Measurements from ENCODE around the gene COQ8A.
"Not testable (repeated sequence)": the region's sequence is repeated elsewhere in the genome, so short reads cannot be mapped to it uniquely, and the experiment has no call there.

The COQ8A gene

GRCh38 chr1:226994586-226995364, 54.7 kb downstream of the COQ8A start:
- Histone ChIP-seq H3K27me3 (ENCODE audit: low read depth) (no peaks in the 10 kb centered on the region), H3K4me3 (no peak overlapping the region), H3K4me1 (no peaks in the 10 kb centered on the region; the same call in 1 of the 2 replicates), H3K36me3 (replicated peaks) (0 out of 2 replicates have a peak, but pooled peaks cover 4% of the 10 kb centered on the region), H3K9me3 (no peaks in the 10 kb centered on the region)
- in situ Hi-C loops (cut with MboI; ENCODE audit: low sequenced_read_pairs), result no loop called here
- DNase-seq (ENCODE audit: low spot score in 2 of 2), result no peak

- Histone ChIP-seq H3K4me1 (no peaks in the 10 kb centered on the region; the same call in 1 of the 2 replicates), H3K4me3 (no peak overlapping the region), H3K27me3 (ENCODE audit: low read depth) (no peaks in the 10 kb centered on the region), H3K36me3 (replicated peaks) (0 out of 2 replicates have a peak, but pooled peaks cover 4% of the 10 kb centered on the region), H3K9me3 (no peaks in the 10 kb centered on the region)
- no peak for DNase-seq (ENCODE audit: low spot score in 2 of 2)
- in situ Hi-C loops (cut with MboI; ENCODE audit: low sequenced_read_pairs), result no loop called here
Measured at GRCh38 chr1:226995365-226996332, 55.6 kb downstream of the COQ8A start.

GRCh38 chr1:226999579-226999978, 59.5 kb downstream of the COQ8A start:
- H3K4me3 ChIP-seq; H3K27me3 ChIP-seq (ENCODE audit: low read depth); H3K9me3 ChIP-seq; DNase-seq (ENCODE audit: low spot score in 2 of 2); in situ Hi-C loops (cut with MboI; ENCODE audit: low sequenced_read_pairs); H3K36me3 ChIP-seq (replicated peaks); H3K4me1 ChIP-seq: not testable (repeated sequence)

GRCh38 chr1:227002531-227003049, 62.5 kb downstream of the COQ8A start:
- no peak for DNase-seq (ENCODE audit: low spot score in 2 of 2)
- Histone ChIP-seq H3K36me3 (replicated peaks) (peaks cover 4% of the 10 kb centered on the region), H3K4me3 (no peak overlapping the region), H3K9me3 (no peaks in the 10 kb centered on the region), H3K4me1 (no peaks in the 10 kb centered on the region), H3K27me3 (ENCODE audit: low read depth) (no peaks in the 10 kb centered on the region)
- in situ Hi-C loops (cut with MboI; ENCODE audit: low sequenced_read_pairs), result no loop called here

- no peaks in the 10 kb centered on the region for H3K27me3 ChIP-seq (ENCODE audit: low read depth)
- H3K9me3 ChIP-seq, result no peaks in the 10 kb centered on the region
- peaks cover 4% of the 10 kb centered on the region for H3K36me3 ChIP-seq (replicated peaks)
- H3K4me3 ChIP-seq, result no peak overlapping the region
- H3K4me1 ChIP-seq, result no peaks in the 10 kb centered on the region
- DNase-seq (ENCODE audit: low spot score in 2 of 2), result no peak
- in situ Hi-C loops (cut with MboI; ENCODE audit: low sequenced_read_pairs), result no loop called here
Measured at GRCh38 chr1:227003165-227003564, 63.1 kb downstream of the COQ8A start.

- Histone ChIP-seq H3K4me1 (no peaks in the 10 kb centered on the region), H3K36me3 (replicated peaks) (peaks cover 4% of the 10 kb centered on the region), H3K27me3 (ENCODE audit: low read depth) (no peaks in the 10 kb centered on the region), H3K9me3 (no peaks in the 10 kb centered on the region), H3K4me3 (no peak overlapping the region)
- in situ Hi-C loops (cut with MboI; ENCODE audit: low sequenced_read_pairs), result no loop called here
- DNase-seq (ENCODE audit: low spot score in 2 of 2), result no peak
Measured at GRCh38 chr1:227004796-227005195, 64.7 kb downstream of the COQ8A start.

GRCh38 chr1:227006226-227006796, 66.2 kb downstream of the COQ8A start:
- Histone ChIP-seq H3K4me3 (no peak overlapping the region), H3K27me3 (ENCODE audit: low read depth) (no peaks in the 10 kb centered on the region), H3K36me3 (replicated peaks) (peaks cover 4% of the 10 kb centered on the region), H3K9me3 (no peaks in the 10 kb centered on the region), H3K4me1 (no peaks in the 10 kb centered on the region)
- no peak for DNase-seq (ENCODE audit: low spot score in 2 of 2)
- in situ Hi-C loops (cut with MboI; ENCODE audit: low sequenced_read_pairs), result no loop called here

- Histone ChIP-seq H3K36me3 (replicated peaks) (no peaks in the 10 kb centered on the region), H3K9me3 (no peaks in the 10 kb centered on the region), H3K27me3 (ENCODE audit: low read depth) (no peaks in the 10 kb centered on the region), H3K4me3 (no peak overlapping the region), H3K4me1 (no peaks in the 10 kb centered on the region)
- no peak for DNase-seq (ENCODE audit: low spot score in 2 of 2)
- in situ Hi-C loops (cut with MboI; ENCODE audit: low sequenced_read_pairs), result no loop called here
Measured at GRCh38 chr1:227009937-227010336, 69.8 kb downstream of the COQ8A start.

GRCh38 chr1:227010645-227011044, 70.6 kb downstream of the COQ8A start:
- H3K4me3 ChIP-seq, result no peak overlapping the region
- in situ Hi-C loops (cut with MboI; ENCODE audit: low sequenced_read_pairs), result no loop called here

GRCh38 chr1:227016990-227017389, 76.9 kb downstream of the COQ8A start:
- in situ Hi-C loops (cut with MboI; ENCODE audit: low sequenced_read_pairs), result no loop called here
- Histone ChIP-seq H3K4me3 (no peak overlapping the region), H3K9me3 (no peaks in the 10 kb centered on the region), H3K27me3 (ENCODE audit: low read depth) (no peaks in the 10 kb centered on the region), H3K36me3 (replicated peaks) (peaks cover 9% of the 10 kb centered on the region), H3K4me1 (no peaks in the 10 kb centered on the region)
- no peak for DNase-seq (ENCODE audit: low spot score in 2 of 2)

More at GRCh38 chr1:227010645-227011044, 70.6 kb downstream of the COQ8A start:
- Histone ChIP-seq H3K27me3 (ENCODE audit: low read depth) (no peaks in the 10 kb centered on the region), H3K4me1 (no peaks in the 10 kb centered on the region), H3K36me3 (replicated peaks) (peaks cover 1% of the 10 kb centered on the region), H3K9me3 (no peaks in the 10 kb centered on the region)
- DNase-seq (ENCODE audit: low spot score in 2 of 2), result no peak

- no peaks in the 10 kb centered on the region for H3K4me1 ChIP-seq
- no peak overlapping the region for H3K4me3 ChIP-seq
- H3K9me3 ChIP-seq, result no peaks in the 10 kb centered on the region
- DNase-seq (ENCODE audit: low spot score in 2 of 2), result no peak
- peaks cover 13% of the 10 kb centered on the region for H3K36me3 ChIP-seq (replicated peaks)
- no peaks in the 10 kb centered on the region for H3K27me3 ChIP-seq (ENCODE audit: low read depth)
- in situ Hi-C loops (cut with MboI; ENCODE audit: low sequenced_read_pairs), result no loop called here
Measured at GRCh38 chr1:227032396-227032795, 92.3 kb downstream of the COQ8A start.

- DNase-seq (ENCODE audit: low spot score in 2 of 2), result no peak
- in situ Hi-C loops (cut with MboI; ENCODE audit: low sequenced_read_pairs), result no loop called here
- Histone ChIP-seq H3K4me1 (no peaks in the 10 kb centered on the region), H3K9me3 (no peaks in the 10 kb centered on the region), H3K36me3 (replicated peaks) (peaks cover 4% of the 10 kb centered on the region), H3K27me3 (ENCODE audit: low read depth) (no peaks in the 10 kb centered on the region), H3K4me3 (no peak overlapping the region)
Measured at GRCh38 chr1:227033880-227034279, 93.8 kb downstream of the COQ8A start.

GRCh38 chr1:227035316-227035715, 95.2 kb downstream of the COQ8A start:
- Histone ChIP-seq H3K4me1 (no peaks in the 10 kb centered on the region), H3K4me3 (no peak overlapping the region), H3K9me3 (no peaks in the 10 kb centered on the region), H3K36me3 (replicated peaks) (no peaks in the 10 kb centered on the region; the same call in none of the 2 replicates), H3K27me3 (ENCODE audit: low read depth) (no peaks in the 10 kb centered on the region)
- in situ Hi-C loops (cut with MboI; ENCODE audit: low sequenced_read_pairs), result no loop called here
- DNase-seq (ENCODE audit: low spot score in 2 of 2), result no peak
